ENCODE results near the gene MICAL1. TPM values are rescaled to one million over a fixed set of nuclear protein-coding genes. Genes with fewer than 3 reads are reported as not detected.

Gene MICAL1, protein sequence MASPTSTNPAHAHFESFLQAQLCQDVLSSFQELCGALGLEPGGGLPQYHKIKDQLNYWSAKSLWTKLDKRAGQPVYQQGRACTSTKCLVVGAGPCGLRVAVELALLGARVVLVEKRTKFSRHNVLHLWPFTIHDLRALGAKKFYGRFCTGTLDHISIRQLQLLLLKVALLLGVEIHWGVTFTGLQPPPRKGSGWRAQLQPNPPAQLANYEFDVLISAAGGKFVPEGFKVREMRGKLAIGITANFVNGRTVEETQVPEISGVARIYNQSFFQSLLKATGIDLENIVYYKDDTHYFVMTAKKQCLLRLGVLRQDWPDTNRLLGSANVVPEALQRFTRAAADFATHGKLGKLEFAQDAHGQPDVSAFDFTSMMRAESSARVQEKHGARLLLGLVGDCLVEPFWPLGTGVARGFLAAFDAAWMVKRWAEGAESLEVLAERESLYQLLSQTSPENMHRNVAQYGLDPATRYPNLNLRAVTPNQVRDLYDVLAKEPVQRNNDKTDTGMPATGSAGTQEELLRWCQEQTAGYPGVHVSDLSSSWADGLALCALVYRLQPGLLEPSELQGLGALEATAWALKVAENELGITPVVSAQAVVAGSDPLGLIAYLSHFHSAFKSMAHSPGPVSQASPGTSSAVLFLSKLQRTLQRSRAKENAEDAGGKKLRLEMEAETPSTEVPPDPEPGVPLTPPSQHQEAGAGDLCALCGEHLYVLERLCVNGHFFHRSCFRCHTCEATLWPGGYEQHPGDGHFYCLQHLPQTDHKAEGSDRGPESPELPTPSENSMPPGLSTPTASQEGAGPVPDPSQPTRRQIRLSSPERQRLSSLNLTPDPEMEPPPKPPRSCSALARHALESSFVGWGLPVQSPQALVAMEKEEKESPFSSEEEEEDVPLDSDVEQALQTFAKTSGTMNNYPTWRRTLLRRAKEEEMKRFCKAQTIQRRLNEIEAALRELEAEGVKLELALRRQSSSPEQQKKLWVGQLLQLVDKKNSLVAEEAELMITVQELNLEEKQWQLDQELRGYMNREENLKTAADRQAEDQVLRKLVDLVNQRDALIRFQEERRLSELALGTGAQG
- total RNA-seq, result 22.4 and 43.3 TPM in 2 replicates

DNA sequence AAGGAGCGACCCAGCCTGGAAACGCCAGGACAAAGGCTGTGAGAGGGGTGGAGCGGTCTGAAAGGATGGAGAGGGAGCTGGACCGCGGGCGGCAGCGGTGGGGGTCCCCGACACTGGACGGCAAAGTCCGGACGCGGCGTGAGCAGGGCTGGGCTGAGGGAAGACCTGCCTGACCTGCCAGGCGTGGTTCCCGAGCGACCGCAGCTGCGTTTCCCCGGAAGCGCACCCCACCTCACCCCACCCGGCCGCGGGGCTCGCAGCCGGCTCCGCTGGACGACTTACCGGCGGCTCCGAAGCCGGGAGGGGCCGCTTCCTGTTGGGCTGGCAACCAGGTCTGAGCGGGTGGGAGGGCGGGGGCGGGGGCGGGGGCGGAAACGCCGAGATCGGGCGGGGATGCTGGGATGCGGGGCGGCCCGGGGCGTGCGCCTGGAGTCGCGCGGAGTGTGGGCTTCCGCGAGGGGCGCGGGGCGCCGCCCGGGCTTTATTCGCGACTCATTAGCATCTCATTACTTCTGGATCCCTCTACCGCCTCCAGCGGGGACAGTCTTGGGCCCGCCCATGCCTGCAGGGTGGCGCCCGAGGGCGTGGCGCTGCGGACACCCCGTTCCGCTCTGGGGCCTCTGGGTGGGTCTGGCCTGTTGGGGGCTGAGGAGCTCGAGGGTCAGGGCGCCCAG, at the start of gene MICAL1:
MICAL1 (minus strand) TSS at position 336 of the 674 bp plus-strand sequence. CDS start 1,576 bp downstream, outside the sequence.

DNA sequence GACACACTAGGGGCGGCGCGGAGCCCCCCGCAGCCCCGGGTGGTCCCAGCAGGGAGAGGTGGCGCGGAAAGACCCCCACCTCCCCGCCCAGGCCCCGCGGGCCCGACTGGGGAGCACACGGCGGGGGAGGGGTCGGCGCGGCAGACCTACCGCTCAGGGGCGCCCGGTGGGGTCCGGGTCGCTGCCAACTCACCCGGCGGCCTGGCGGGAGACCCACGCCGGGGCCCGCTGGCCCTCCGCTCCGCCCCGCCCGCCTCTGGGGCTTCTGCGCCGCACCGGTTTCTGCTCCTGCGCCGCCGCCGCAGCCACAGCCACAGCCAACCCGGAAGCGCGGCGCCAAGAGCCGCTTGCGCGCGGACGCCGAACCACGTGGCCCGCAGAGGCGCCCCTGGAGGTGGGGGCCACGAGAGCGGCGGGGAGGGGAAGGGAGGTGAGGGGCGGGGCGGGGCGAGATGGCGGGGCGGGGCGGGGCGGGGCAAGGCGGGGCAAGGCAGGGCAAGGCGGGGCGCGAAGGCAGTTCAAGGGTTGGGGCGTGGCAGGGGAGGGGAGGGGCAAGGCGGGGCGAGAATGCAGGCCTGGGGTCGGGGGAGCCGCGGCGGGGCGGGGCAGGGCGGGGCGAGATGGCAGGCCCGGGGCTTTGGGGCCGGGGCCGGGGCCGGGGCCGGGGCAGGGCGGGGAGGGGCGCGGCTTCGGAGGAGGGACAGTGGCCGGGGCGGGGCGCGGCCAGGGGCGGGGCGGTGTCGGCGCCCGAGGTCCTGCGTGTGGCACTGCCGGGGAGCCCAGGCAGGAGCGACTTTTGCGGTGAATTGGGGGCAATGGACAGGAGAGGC, 27.5 kb upstream of the MICAL1 start, which contains the start of gene ZBTB24:
ZBTB24 (minus strand) TSS at position 315 of the 830 bp plus-strand sequence. CDS start 1,193 bp downstream, outside the sequence.

DNA sequence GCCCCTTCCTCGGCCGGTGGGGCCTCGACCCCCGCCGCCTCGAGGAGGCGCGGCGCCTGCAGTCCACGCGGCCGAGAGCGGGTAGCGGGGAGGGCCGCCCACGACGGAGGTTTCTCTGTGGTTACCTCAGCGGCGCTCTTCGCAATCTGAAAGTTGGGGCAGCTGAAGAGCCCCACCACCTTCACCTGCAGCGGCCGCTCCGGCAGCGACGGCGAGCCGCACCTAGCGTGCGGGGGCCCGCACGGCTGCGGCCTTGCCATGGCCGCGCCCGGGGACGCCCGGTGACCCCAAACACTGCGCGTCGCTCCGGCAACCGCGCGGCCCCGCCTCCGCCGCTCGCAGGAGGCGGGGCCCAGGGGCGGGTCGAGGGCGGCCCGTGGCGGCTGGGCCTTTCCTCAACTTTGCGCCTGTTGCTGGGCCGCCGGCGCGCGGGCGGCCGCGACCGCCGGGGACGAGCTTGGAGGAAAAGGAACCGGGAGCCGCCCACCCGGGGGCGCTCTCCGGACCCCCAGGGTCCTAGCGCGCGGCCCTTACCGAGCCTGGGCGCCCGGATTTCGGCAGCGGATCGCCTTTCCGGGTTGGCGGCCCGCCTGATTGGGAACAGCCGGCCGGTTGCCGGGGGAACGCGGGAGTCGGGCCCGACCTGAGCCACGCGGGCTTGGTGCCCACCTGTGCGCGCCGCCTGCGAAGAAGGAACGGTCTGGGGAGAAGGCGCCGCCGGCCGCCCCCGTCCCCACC, 15.1 kb downstream of the MICAL1 start, which contains the start of the genes PPIL6 and SMPD2:
PPIL6 (minus strand) TSS at position 298 of the 738 bp plus-strand sequence; CDS start at position 260, 38 bp downstream.
SMPD2 (plus strand) TSS at position 394 of the 738 bp plus-strand sequence. CDS start 398 bp downstream, outside the sequence.

Other genes starting within 250 kb of the MICAL1 start
- 68.8 and 89.6 TPM in 2 replicates for gene CD164, start 73.3 kb downstream of the MICAL1 start, total RNA-seq
- gene PPIL6, start 15.1 kb downstream of the MICAL1 start, total RNA-seq, result 2.5 and 3.4 TPM in 2 replicates
- gene SMPD2, start 15.0 kb downstream of the MICAL1 start, total RNA-seq, result 16.1 and 20.7 TPM in 2 replicates
- 4.1 and 6.4 TPM in 2 replicates for gene ZBTB24, start 27.4 kb upstream of the MICAL1 start, total RNA-seq
- 0.19 and 0.62 TPM in 2 replicates for gene AK9, start 235.4 kb upstream of the MICAL1 start, total RNA-seq
- gene FIG4, start 235.5 kb upstream of the MICAL1 start, total RNA-seq, result 6.9 and 12.4 TPM in 2 replicates